GM18870 (cell line): Measurements from ENCODE around the gene LLGL1.
A peak's percentile ranks its signal among the peaks of the same experiment; 100 is the strongest.

Experiments used
- ATAC-seq: cut with Tn5 transposase; IDR thresholded peaks from one replicate; pipeline ENCODE4 v1.9.1; 2021; ENCODE audit warnings: moderate library complexity; ENCODE audit not compliant: unreplicated experiment

Gene LLGL1

GRCh38 chr17:18251204-18251603, 25.8 kb downstream of the LLGL1 start:
- no peak for ATAC-seq

DNA sequence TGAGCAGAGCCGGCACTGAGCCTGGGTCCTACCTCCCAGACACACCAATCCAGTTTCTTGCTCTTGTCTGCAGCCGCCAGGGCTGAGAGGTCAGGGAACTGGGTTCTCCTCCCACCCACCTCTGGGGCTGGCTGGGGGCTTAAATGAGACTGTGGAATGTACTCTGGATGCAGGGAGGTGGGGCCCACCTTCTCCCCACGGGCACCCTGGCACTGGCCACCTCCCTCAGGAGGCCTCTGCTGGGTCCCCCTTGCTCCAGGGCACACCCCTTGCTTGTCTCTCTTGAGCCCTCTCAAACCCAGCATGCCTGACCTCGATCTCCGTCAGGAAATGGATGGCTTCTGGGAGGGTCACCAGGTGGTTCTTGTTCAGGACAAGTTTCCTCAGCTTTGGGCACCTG, 26.7 kb downstream of the LLGL1 start:
- ATAC-seq: no peak

DNA sequence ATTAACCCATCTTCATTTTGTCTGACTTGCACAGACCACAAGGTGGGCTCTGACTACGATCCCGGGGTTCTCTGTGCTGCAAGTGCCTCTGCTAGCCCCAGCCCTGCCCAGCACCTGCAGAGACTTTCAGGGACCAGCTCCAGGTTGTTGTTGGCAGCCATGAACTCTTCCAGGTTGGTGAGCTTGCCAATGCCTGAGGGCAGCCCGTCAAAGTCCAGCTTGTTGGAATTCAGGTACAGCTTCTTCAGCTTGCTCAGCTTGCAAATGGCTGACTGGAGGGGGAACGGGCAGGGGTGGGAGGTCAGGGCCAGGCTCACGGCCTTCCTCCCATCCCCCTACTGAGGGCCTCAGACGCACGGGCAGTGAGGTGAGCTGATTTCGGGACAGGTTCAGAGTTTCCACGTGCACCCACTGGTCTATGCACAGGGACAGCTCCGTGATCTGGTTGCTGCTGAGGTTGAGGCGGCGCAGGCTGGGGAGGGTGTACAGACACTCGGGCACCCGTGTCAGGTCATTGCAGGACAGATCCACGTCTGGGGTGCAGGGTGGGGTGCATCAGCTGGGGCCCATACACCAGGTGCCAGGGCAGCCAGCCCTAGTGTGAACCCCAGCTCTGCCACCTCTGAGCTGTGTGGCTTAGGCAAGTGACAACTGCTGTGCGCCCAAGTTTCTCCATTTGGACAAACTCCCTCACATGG, 27.9 kb downstream of the LLGL1 start:
- no peak for ATAC-seq

DNA sequence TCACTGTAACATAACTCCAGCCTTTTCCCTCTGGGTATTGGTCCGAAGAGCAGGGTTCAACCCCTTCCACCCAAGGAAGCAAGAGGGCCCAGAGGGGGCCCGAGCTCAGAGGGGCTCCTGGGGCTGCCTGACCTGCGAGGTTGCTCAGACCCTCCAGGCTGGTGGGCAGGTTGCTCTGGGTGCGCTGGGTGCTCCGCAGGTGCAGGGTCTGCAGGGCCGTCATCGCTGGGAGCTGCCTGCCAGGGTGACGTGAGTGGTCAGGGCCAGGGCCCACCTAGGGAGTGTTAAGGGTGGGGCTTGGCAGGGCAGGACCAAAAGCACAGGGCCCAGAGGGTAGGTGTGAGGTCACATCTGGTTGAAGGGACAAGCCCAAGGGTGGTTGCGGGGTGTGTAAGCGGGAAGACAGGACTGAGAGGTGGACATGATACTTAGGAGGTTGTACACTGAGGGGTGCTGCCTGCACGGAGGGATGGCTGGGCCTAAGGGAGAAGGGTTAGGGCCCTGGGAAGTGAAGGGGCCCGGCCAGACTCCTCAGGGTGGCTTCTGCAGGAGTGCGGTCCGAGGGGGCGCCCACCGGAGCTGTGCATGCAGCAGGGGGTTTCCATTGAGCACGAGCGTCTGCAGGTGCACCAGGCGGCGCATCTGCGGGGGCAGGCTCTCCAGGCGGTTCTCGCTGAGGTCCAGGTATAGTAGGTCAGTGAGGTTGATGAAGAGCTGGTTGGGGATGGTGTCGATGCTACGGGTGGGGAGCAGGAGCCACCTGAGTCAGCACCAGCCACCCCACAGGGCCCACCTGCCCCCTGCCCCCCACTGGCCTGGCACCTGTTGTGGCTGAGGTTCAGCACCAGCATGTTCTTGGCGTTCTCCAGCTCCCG, 28.7 kb downstream of the LLGL1 start:
- no peak for ATAC-seq

GRCh38 chr17:18254888-18255649, 29.6 kb downstream of the LLGL1 start:
- no peak for ATAC-seq

GRCh38 chr17:18256351-18256750, 30.9 kb downstream of the LLGL1 start:
- ATAC-seq: no peak

DNA sequence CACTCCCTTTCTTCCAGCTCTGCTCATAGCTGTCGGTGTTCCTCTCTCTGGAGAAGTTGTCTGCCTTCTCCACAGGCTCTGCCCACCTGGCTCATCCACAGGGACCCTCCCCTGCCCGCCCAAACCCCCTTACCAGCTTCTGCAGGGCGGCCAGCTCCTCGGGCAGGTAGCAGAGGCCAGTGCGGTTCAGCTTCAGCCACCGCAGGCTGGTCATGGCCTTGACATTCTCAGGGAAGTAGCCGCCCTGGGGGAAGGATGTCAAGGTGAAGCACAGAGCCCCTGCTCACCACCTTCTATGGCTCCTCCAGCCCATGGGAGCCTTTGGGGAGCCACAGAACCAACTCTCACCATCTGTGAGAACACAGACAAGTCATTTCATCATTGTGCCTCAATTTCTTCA, 31.3 kb downstream of the LLGL1 start:
- ATAC-seq: no peak

GRCh38 chr17:18257268-18257981, 32.0 kb downstream of the LLGL1 start:
- ATAC-seq: no peak

DNA sequence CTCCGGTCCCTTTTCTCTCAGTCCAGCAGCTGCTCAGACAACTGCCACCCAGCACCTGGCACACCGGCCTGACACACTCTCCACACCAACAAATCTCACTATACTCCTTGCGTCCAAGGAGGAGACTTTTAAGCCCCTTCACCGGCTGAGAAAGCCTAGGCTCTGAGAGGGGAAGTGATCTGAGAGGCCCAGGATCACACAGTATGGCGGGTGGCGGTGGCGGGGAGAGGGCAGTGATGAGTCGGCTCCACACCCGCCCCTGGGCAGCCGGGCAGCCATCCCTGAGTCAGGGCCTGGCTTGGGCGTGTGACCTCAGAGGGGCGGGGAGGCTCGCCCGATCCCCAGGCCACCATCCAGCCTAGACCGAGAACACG, 32.5 kb downstream of the LLGL1 start:
- ATAC-seq: no peak

DNA sequence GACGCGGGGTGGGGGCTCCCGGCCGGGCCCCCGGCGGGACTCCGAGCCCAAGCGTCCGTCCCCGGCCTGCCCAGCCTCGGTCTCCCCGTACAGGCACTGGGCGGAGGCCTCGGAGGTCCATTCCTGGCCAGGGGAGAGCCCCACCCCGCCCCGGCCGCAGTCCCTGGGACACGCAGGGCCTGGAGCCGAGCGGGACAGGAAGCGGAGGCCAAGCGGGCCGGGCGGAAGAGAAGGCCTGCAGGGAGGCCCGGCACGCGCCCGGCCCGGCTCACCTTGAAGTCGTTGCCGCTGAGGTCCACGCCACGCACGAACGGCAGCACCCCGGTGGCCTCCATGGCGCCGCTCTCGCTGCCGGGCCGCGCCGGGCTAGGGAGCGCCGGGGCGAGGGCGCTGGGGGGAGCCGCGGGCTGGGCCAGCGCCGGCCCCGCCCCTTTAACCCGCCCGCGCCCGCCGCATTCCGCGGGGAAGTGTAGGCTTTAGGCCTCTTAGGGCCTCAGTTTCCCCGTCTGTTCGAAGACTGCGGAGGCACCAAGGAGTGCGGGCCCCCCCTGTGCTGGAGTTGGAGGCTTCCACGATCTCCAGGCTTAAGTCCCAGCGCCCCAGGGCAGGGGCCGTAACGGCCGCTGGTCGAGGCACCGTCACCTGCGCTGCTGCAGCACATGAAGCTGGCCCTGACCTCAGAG, 33.1 kb downstream of the LLGL1 start, which contains the start of gene FLII:
Gene FLII, minus strand, starts transcription at position 383 of the 683 bp plus-strand sequence. Its CDS starts 48 bp downstream, at position 335.
- no peak for ATAC-seq

DNA sequence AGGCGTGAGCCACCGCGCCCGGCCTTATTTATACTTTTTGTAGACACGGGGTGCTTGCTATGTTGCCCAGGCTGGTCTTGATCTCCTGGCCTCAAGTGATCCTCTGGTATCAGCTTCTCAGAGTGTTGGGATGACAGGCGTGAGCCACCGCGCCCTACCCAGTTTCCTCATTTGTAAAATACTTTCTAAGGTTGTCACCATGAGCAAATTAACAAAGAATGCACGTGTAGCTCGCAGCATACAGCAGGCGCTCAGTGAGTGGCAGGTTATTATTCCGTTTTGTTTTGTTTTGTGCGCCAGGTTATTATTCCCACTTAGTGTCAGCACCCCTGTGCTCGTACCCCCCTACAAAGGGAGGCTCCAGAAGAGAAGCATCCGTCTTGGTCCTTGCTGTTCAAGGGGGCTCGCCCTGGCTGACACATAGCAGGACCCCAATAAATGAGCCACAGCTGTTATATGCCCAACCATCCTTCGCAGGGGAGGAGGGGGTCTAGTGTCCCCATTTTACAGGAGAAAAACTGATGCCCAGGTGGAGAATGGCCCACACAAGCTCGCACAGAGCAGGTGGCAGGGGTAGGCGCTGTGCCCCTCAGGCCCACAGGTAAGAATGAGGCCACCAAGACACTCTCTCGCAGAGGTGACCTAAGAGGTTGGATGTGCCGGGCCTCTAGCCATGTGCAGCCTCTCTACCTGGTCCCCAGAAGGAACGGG, 34.3 kb downstream of the LLGL1 start:
- peak; percentile 10 for ATAC-seq

- ATAC-seq: peak; percentile 82
Measured at GRCh38 chr17:18260332-18261145, 35.1 kb downstream of the LLGL1 start, which contains the start of gene MIEF2. Gene MIEF2 (plus strand): TSS chr17:18260662. CDS start chr17:18262721, 2,059 bp downstream.

GRCh38 chr17:18261146-18261515, 35.7 kb downstream of the LLGL1 start:
- no peak for ATAC-seq

- ATAC-seq: no peak
Measured at GRCh38 chr17:18261659-18262058, 36.2 kb downstream of the LLGL1 start.

DNA sequence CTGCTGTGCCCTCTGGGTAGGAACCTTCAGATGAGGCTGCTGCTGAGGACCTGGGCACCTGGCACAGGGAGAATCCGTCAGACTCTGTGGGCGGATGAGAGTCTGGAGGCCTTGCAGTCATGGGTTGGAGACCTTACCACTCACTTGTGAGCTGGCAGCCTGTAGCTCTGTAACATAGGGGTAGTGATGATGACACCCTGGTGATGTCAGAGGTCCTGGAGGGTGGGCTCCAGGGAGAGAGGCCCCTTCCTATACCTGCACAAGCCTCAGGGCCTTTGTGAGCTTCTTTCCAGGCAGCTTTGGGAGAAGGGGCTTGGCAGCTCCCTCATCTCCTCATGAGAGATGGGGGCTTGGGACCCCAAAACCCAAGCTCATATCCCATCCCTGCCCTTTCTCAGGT, 36.7 kb downstream of the LLGL1 start:
- no peak for ATAC-seq

- ATAC-seq: no peak
Measured at GRCh38 chr17:18262641-18263040, 37.2 kb downstream of the LLGL1 start.

GRCh38 chr17:18263885-18264682, 38.6 kb downstream of the LLGL1 start:
- ATAC-seq: no peak

DNA sequence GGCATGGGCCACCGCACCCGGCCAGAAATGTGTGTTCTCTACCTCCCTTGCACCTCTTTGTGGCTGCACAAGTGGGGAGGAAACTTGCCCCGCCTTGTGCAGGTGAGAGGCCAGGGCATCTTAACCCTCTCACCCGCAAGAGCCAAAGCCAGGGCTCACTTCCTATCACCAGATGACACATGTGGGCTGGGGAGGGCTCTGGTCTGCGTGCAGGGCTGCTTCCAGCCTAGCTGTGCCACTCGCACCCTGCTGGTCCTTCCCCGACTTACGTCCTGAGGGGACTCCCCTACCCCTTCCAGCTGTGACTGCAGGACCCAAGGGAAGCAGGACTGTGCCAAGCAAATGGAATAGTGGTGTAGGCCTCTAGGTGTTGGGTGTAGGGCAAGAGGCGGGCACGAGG, 41.9 kb downstream of the LLGL1 start:
- ATAC-seq: no peak
